KMS-11 (cell line): ENCODE data around the gene GSX2.

Experiments used
- H2AFZ ChIP-seq: fragments of 200-600 bp; sonication (generic); 2 replicates; pipeline ENCODE4 v1.6.1; 2016; ENCODE audit warnings: antibody characterized with exemption, mixed run types, low read depth
- H3K27ac ChIP-seq: fragments of 200-600 bp; sonication (generic); 2 replicates; pipeline ENCODE4 v1.6.1; 2016; ENCODE audit warnings: mild to moderate bottlenecking, mixed run types
- H3K27me3 ChIP-seq: fragments of 200-600 bp; sonication (generic); 2 replicates; pipeline ENCODE4 v1.6.1; 2017; ENCODE audit warnings: mild to moderate bottlenecking, low read depth, mixed run types, moderate library complexity; ENCODE audit not compliant: insufficient read depth
- H3K36me3 ChIP-seq: fragments of 200-600 bp; sonication (generic); 2 replicates; pipeline ENCODE4 v1.6.1; 2017; ENCODE audit warnings: mild to moderate bottlenecking, mixed run types; ENCODE audit not compliant: insufficient read depth
- H3K4me1 ChIP-seq: fragments of 200-600 bp; sonication (generic); 2 replicates; pipeline ENCODE4 v1.6.1; 2016; ENCODE audit warnings: mild to moderate bottlenecking, low read depth, mixed run types; ENCODE audit not compliant: poor library complexity, severe bottlenecking
- H3K4me2 ChIP-seq: fragments of 200-600 bp; sonication (generic); 2 replicates; pipeline ENCODE4 v1.7.0; 2016; ENCODE audit warnings: mild to moderate bottlenecking, mixed run types
- H3K4me3 ChIP-seq: fragments of 200-600 bp; sonication (generic); IDR thresholded peaks from 2 replicates; pipeline ENCODE4 v1.6.1; 2017; ENCODE audit warnings: low read depth, low read length, mixed read lengths; ENCODE audit not compliant: insufficient read depth
- H3K79me2 ChIP-seq: fragments of 200-600 bp; sonication (generic); 2 replicates; pipeline ENCODE4 v1.6.1; 2016; ENCODE audit warnings: low read depth, mixed run types; ENCODE audit not compliant: insufficient read depth
- H3K9ac ChIP-seq: fragments of 200-600 bp; sonication (generic); 2 replicates; pipeline ENCODE4 v1.6.1; 2016; ENCODE audit warnings: mild to moderate bottlenecking, mixed run types
- H4K20me1 ChIP-seq: fragments of 200-600 bp; sonication (generic); 2 replicates; pipeline ENCODE4 v1.6.1; 2016; ENCODE audit warnings: mild to moderate bottlenecking, mixed run types; ENCODE audit not compliant: insufficient read depth
- CTCF ChIP-seq: fragments of 200-600 bp; sonication (generic); conservative IDR thresholded peaks from 2 replicates; pipeline ENCODE4 v1.6.1; 2017; ENCODE audit warnings: low read depth, mild to moderate bottlenecking, antibody characterized with exemption, low read length, moderate library complexity, mixed read lengths

GSX2 gene

GRCh38 chr4:54067166-54067565 lies 32.8 kb upstream of the GSX2 start:
- Histone ChIP-seq H3K9ac (no peak overlapping the region), H3K27ac (no peak overlapping the region), H3K4me2 (no peak overlapping the region), H3K4me3 (no peak overlapping the region), H3K79me2 (peaks cover 20% of the 10 kb centered on the region), H4K20me1 (0 out of 2 replicates have a peak, but pooled peaks cover 6% of the 10 kb centered on the region), H3K4me1 (peaks cover 16% of the 10 kb centered on the region), H2AFZ (no peak overlapping the region), H3K27me3 (no peaks in the 10 kb centered on the region), H3K36me3 (no peaks in the 10 kb centered on the region)
- TF ChIP-seq CTCF: no peak

GRCh38 chr4:54073271-54073880 lies 26.6 kb upstream of the GSX2 start:
- Histone ChIP-seq H3K9ac (no peak overlapping the region), H3K4me3 (no peak overlapping the region), H2AFZ (no peak overlapping the region), H3K27me3 (no peaks in the 10 kb centered on the region), H3K27ac (no peak overlapping the region), H3K4me1 (no peaks in the 10 kb centered on the region), H3K79me2 (no peaks in the 10 kb centered on the region), H4K20me1 (no peaks in the 10 kb centered on the region), H3K36me3 (no peaks in the 10 kb centered on the region), H3K4me2 (no peak overlapping the region)
- TF ChIP-seq CTCF: no peak

- Histone ChIP-seq H3K36me3 (no peaks in the 10 kb centered on the region), H3K79me2 (no peaks in the 10 kb centered on the region), H3K4me1 (no peaks in the 10 kb centered on the region), H2AFZ (no peak overlapping the region), H3K27me3 (no peaks in the 10 kb centered on the region), H3K4me2 (no peak overlapping the region), H4K20me1 (no peaks in the 10 kb centered on the region), H3K9ac (no peak overlapping the region), H3K4me3 (no peak overlapping the region), H3K27ac (no peak overlapping the region)
- TF ChIP-seq CTCF: no peak
These were observed 25.6 kb upstream of the GSX2 start for GRCh38 chr4:54074381-54074780.

- no peak for TF ChIP-seq CTCF
- H3K27me3 ChIP-seq: no peaks in the 10 kb centered on the region
- H3K9ac ChIP-seq: no peak overlapping the region
- H3K4me2 ChIP-seq: no peak overlapping the region
- H2AFZ ChIP-seq: no peak overlapping the region
- H4K20me1 ChIP-seq: no peaks in the 10 kb centered on the region
- H3K27ac ChIP-seq: no peak overlapping the region
- H3K4me1 ChIP-seq: no peaks in the 10 kb centered on the region
- no peaks in the 10 kb centered on the region for H3K79me2 ChIP-seq
- H3K4me3 ChIP-seq: no peak overlapping the region
- H3K36me3 ChIP-seq: no peaks in the 10 kb centered on the region
These were observed 23.3 kb upstream of the GSX2 start for GRCh38 chr4:54076673-54077072.
